ENCODE results near the gene FLYWCH1.

- no peak; the same call in none of the 2 replicates for TF ChIP-seq POLR2A (IDR thresholded peaks at IDR 0.05; ENCODE audit: low read depth, low read length)
- no peak for TF ChIP-seq TAF1 (IDR thresholded peaks at IDR 0.05; ENCODE audit: borderline replicate concordance, low read depth, low read length)
- no peak for TF ChIP-seq POLR2AphosphoS5 (IDR thresholded peaks at IDR 0.05; ENCODE audit: low read depth, low read length)
Measured at GRCh38 chr16:2974319-2975056, 62.8 kb downstream of the FLYWCH1 start.

Measured in GM12892 (cell line).